A549 treated with AZD2906 at 1 μM for 4 hours (cell line): Measurements from ENCODE around the gene TMEM26. TPM values are rescaled to one million over a fixed set of nuclear protein-coding genes. Genes with fewer than 3 reads are reported as not detected.

Experiments
- total RNA-seq: library from RNA; stranded (reverse); fragments of 200-300 nt; extraction: Qiagen RNA extraction; gene quantifications from 5 replicates; pipeline ENCODE4 v1.2.3, GENCODE V29; 2022

TMEM26 gene
- 0.05 to 0.10 TPM (median 0.06 TPM) in 5 replicates for total RNA-seq

DNA sequence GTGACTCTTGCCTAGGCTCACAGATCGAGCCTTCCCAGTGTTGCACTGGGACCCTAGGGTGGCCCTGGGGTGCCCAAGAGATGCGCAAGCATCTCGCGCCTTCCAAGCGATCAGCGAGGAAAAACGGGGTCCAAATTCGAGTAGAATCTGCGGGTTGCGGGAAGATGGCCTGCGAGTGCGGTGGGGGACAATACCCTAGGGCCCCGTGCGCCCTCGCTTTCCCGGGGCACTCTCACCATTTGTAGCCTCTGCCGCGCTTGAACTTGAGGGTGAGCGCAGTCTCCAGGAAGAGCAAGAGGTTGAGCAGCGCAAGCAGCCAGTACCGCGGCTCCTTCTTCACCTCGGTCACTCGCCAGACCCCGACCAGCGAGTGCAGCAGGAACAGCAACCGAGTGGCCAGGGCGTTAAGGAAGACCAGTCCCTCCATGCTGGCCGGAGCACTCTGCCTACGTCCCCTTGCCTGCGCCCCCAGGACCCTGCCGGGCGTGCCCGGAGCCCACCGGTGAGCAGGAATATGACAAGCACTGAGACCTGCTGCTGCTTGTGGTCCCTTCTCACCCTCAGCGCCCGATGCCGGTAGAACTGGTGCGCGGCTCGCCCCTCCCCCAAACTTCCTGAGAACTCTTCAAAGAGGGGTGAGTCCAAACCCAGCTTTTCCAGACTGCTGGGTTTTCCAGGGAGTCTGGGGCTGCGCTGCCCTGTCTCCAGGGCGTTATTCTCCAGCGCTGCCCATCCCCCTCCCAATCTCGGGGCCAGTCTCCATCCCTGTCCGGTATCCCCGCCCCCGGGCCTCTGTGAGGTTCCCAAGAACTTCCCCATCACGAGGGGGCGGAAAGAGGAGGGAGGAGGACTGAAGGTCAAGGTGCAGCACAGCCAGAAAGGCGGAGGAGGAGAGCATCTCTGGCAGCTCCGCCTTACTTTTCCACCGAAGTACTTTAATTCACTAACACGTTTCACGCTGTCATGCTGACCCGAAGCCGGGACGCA, at the start of gene TMEM26:
Gene TMEM26 (minus strand): TSS at position 727 of the 987 bp plus-strand sequence. CDS start 300 bp downstream, at position 427.

Other genes with a start within 250 kb of the TMEM26 start
- gene CABCOCO1, start 209.5 kb upstream of the TMEM26 start, total RNA-seq, result 0.16 to 0.50 TPM (median 0.41 TPM) in 5 replicates